Measurements from ENCODE around the gene PMAIP1.

DNA sequence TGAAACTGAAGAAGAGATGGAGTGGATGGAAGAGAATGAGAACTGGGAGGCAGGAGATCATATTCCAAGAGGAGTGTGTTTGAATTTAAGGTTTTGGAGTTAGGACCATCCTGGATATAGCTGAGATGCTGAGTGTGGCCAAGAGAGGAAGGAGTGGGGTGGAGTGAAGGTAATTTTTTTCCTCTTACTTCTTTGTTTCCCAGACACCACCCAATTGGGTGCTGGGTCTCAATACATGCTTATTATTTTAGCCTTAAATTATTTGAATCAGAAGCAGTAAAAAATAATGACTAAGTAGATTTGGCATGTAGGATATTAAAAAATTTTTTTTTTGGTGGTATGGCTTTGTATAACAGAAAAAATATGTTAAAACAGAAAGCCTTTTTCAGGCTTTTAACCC, 39.3 kb downstream of the PMAIP1 start:
- TF ChIP-seq, protein P1, sequence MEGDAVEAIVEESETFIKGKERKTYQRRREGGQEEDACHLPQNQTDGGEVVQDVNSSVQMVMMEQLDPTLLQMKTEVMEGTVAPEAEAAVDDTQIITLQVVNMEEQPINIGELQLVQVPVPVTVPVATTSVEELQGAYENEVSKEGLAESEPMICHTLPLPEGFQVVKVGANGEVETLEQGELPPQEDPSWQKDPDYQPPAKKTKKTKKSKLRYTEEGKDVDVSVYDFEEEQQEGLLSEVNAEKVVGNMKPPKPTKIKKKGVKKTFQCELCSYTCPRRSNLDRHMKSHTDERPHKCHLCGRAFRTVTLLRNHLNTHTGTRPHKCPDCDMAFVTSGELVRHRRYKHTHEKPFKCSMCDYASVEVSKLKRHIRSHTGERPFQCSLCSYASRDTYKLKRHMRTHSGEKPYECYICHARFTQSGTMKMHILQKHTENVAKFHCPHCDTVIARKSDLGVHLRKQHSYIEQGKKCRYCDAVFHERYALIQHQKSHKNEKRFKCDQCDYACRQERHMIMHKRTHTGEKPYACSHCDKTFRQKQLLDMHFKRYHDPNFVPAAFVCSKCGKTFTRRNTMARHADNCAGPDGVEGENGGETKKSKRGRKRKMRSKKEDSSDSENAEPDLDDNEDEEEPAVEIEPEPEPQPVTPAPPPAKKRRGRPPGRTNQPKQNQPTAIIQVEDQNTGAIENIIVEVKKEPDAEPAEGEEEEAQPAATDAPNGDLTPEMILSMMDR (IDR thresholded peaks at IDR 0.05), result no peak
- TF ChIP-seq POLR2A (IDR thresholded peaks at IDR 0.05), result no peak
